ENCODE measurements around the gene LTA4H. TPM values are rescaled to one million over a fixed set of nuclear protein-coding genes. Genes with fewer than 3 reads are reported as not detected.

The LTA4H gene
- total RNA-seq, 2 experiments from 2014 or later = 112 TPM

- POLR2A ChIA-PET = interaction anchor here (2.9 kb wide), 1 partner anchor 57 kb away, joined by 10 read pairs; the partner anchor contains the start of genes AMDHD1 and CCDC38
- H3K36me3 Mint-ChIP-seq (ENCODE audit: low read depth) = peaks cover 5% of the 10 kb centered on the region
- H3K27me3 Mint-ChIP-seq = no peaks in the 10 kb centered on the region
- no peak overlapping the region for H3K27ac Mint-ChIP-seq
- peaks cover 3% of the 10 kb centered on the region for H3K4me1 Mint-ChIP-seq (ENCODE audit: low read depth)
- CTCF ChIA-PET = interaction anchor here (0.7 to 4.7 kb wide), 21 partner anchors 8 to 439 kb away, joined by 3 to 85 read pairs (median 9); partner anchors contain the start of genes AMDHD1, CCDC38 and LTA4H
- intact Hi-C loops (cut with micrococcal nuclease) = no loop called here
- TF ChIP-seq CTCF (IDR thresholded peaks at IDR 0.05) = no peak
- no peak overlapping the region for H3K4me3 Mint-ChIP-seq
- no peak for DNase-seq
- no peaks in the 10 kb centered on the region for H3K9me3 Mint-ChIP-seq
- no peak for ATAC-seq
These were observed 35.9 kb downstream of the LTA4H start for GRCh38 chr12:95999484-95999883.

- peak; percentile 67 for DNase-seq
These were observed 36.6 kb downstream of the LTA4H start for GRCh38 chr12:95998611-95999286.

GRCh38 chr12:95997911-95998510 is 37.4 kb downstream of the LTA4H start:
- intact Hi-C loops (cut with micrococcal nuclease) = loop anchor here (2.0 kb wide), 1 partner anchor 79 kb away; no protein-coding TSS in a partner anchor
- H3K4me1 Mint-ChIP-seq (ENCODE audit: low read depth) = peaks cover 3% of the 10 kb centered on the region
- H3K27me3 Mint-ChIP-seq = no peaks in the 10 kb centered on the region
- ChIA-PET CTCF (interaction anchor here (0.6 to 4.7 kb wide), 29 partner anchors 9 to 1764 kb away, joined by 3 to 85 read pairs (median 6); partner anchors contain the start of genes AMDHD1, CCDC38 and LTA4H), POLR2A (interaction anchor here (1.0 to 2.9 kb wide), 4 partner anchors 10 to 79 kb away, joined by 3 to 10 read pairs (median 4); partner anchors contain the start of genes AMDHD1 and CCDC38)
- DNase-seq (no peak), ATAC-seq (peak; percentile 37)
- no peak for TF ChIP-seq CTCF (IDR thresholded peaks at IDR 0.05)
- no peak overlapping the region for H3K27ac Mint-ChIP-seq
- no peaks in the 10 kb centered on the region for H3K9me3 Mint-ChIP-seq
- H3K4me3 Mint-ChIP-seq = no peak overlapping the region
- H3K36me3 Mint-ChIP-seq (ENCODE audit: low read depth) = peaks cover 5% of the 10 kb centered on the region

More at GRCh38 chr12:95998611-95999286, 36.6 kb downstream of the LTA4H start:
- ChIA-PET CTCF (interaction anchor here (0.6 to 4.7 kb wide), 38 partner anchors 9 to 1764 kb away, joined by 3 to 85 read pairs (median 5); partner anchors contain the start of genes AMDHD1, CCDC38 and LTA4H), POLR2A (interaction anchor here (1.0 to 2.9 kb wide), 4 partner anchors 11 to 80 kb away, joined by 3 to 10 read pairs (median 4); partner anchors contain the start of genes AMDHD1 and CCDC38)
- H3K4me1 Mint-ChIP-seq (ENCODE audit: low read depth) = peaks cover 3% of the 10 kb centered on the region
- intact Hi-C loops (cut with micrococcal nuclease) = no loop called here
- H3K27ac Mint-ChIP-seq = no peak overlapping the region
- H3K4me3 Mint-ChIP-seq = no peak overlapping the region
- no peaks in the 10 kb centered on the region for H3K9me3 Mint-ChIP-seq
- H3K27me3 Mint-ChIP-seq = no peaks in the 10 kb centered on the region
- H3K36me3 Mint-ChIP-seq (ENCODE audit: low read depth) = peaks cover 5% of the 10 kb centered on the region
- TF ChIP-seq CTCF (IDR thresholded peaks at IDR 0.05) = peak; percentile 71
- peak; percentile 97 for ATAC-seq

GRCh38 chr12:95997276-95997675 is 38.1 kb downstream of the LTA4H start:
- Mint-ChIP-seq H3K36me3 (ENCODE audit: low read depth) (no peaks in the 10 kb centered on the region), H3K27me3 (no peaks in the 10 kb centered on the region), H3K4me1 (ENCODE audit: low read depth) (peaks cover 3% of the 10 kb centered on the region), H3K27ac (no peak overlapping the region), H3K9me3 (no peaks in the 10 kb centered on the region), H3K4me3 (no peak overlapping the region)
- intact Hi-C loops (cut with micrococcal nuclease) = loop anchor here (2.0 kb wide), 1 partner anchor 78 kb away; no protein-coding TSS in a partner anchor
- POLR2A ChIA-PET = no interaction called here
- no peak for TF ChIP-seq CTCF (IDR thresholded peaks at IDR 0.05)
- CTCF ChIA-PET = interaction anchor here (0.7 to 4.7 kb wide), 6 partner anchors 8 to 134 kb away, joined by 3 to 85 read pairs (median 18); no protein-coding TSS in a partner anchor
- DNase-seq = no peak
- no peak for ATAC-seq

Data from activated CD8-positive, alpha-beta T cell treated with anti-CD3 and anti-CD28 coated beads for 36 hours (primary cell).